ENCODE results near the gene CYB5D1.

Gene CYB5D1

DNA sequence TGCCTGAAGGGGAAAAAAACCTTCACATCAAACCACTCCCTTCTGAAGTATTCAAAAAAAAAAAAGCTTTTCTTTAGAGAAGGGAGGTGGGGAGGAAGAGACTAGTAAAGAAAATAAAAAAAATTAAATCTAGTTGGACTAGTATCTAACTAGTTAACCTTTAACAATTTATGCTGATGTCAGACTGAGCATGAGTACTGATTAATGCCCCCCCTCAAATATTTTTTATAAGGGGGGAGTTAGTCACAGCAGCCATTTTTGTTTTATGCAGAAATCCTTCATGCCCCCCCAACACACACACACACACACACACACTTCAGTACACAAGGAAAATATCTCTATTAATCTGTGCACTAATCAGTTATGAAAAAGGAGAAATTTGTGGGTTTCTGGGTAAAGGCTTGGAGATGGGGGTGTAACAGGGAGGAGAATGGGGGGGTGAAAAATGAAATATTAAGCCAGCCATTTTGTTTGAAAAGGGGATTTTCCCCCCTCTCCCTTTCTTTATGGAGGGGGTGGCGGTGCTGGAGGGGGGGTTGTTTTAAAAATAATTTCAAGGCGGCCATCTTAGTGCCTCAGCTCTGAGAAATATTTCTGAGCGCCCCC lies 26.1 kb downstream of the CYB5D1 start:
- H3K4me1 ChIP-seq = peaks cover 56 to 65% (median 59%) of the 10 kb centered on the region in 10 experiments
- H4K20me1 ChIP-seq = peaks cover 0 to 13% (median 12%) of the 10 kb centered on the region in 11 experiments; a peak in 17 of 22 replicates
- peaks cover 0 to 24% (median 5%) of the 10 kb centered on the region in 11 experiments; a peak in 11 of 22 replicates for H3K36me3 ChIP-seq
- H3K9me3 ChIP-seq (replicated peaks in 1 of 11) = no peaks in the 10 kb centered on the region
- H3K4me2 ChIP-seq = peak overlapping the region; percentile 63 to 95 (median 83)
- H3K9ac ChIP-seq = peak overlapping the region; percentile 75 to 96 (median 81)
- H3K4me3 ChIP-seq = peak overlapping the region; percentile 38 to 97 (median 57)
- no peak for TF ChIP-seq Cebpa-rat (IDR thresholded peaks at IDR 0.05)
- H3K27ac ChIP-seq = peak overlapping the region; percentile 66 to 98 (median 88); a peak in 21 of 22 replicates
- H3K27me3 ChIP-seq = no peaks in the 10 kb centered on the region

DNA sequence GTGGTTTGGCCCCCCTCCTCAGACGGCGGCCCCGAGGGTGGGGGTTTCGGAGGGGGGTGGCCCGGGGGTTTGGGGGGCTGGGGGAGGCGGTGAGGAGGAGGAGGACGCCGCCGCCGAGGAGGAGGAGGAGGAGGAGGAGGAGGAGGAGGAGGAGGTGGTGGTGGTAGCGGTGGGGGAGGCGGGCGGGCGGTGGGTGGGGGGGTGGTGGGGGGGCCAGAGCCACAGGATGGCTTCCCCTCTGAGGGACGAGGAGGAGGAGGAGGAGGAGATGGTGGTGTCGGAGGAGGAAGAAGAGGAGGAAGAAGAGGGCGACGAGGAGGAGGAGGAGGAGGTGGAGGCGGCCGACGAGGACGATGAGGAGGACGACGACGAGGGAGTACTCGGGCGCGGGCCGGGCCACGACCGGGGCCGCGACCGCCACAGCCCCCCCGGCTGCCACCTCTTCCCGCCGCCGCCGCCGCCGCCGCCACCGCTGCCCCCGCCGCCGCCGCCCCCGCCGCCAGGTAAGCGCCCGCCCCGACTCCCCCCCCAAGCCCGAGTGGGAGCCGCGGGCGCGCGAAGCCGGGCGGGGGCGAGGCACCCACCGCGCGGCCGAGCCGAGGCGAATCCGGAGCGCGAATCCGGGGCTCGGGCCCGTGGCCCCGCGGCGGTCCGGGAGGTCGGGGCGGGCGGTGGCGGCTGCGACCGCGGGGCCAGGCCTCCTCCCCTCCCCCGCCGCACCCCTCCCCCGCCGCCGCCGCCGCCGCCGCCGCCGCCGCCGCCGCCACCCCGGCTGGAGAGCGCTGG lies 27.0 kb downstream of the CYB5D1 start:
- H3K9me3 ChIP-seq (replicated peaks in 1 of 11) = no peaks in the 10 kb centered on the region
- H3K4me1 ChIP-seq = peaks cover 59 to 71% (median 62%) of the 10 kb centered on the region in 10 experiments
- H3K4me3 ChIP-seq = peak overlapping the region; percentile 77 to 97 (median 86)
- TF ChIP-seq Cebpa-rat (IDR thresholded peaks at IDR 0.05) = no peak
- peak overlapping the region; percentile 90 to 98 (median 96) for H3K9ac ChIP-seq
- peaks cover 4 to 21% (median 9%) of the 10 kb centered on the region in 11 experiments; a peak in 21 of 22 replicates for H3K36me3 ChIP-seq
- H3K27me3 ChIP-seq = no peaks in the 10 kb centered on the region
- peak overlapping the region; percentile 89 to 98 (median 96) for H3K27ac ChIP-seq
- peak overlapping the region in 1 of 11 experiments; percentile 98; a peak in 4 of 22 replicates for H3K4me2 ChIP-seq
- peaks cover 6 to 22% (median 21%) of the 10 kb centered on the region in 11 experiments; a peak in 20 of 22 replicates for H4K20me1 ChIP-seq

DNA sequence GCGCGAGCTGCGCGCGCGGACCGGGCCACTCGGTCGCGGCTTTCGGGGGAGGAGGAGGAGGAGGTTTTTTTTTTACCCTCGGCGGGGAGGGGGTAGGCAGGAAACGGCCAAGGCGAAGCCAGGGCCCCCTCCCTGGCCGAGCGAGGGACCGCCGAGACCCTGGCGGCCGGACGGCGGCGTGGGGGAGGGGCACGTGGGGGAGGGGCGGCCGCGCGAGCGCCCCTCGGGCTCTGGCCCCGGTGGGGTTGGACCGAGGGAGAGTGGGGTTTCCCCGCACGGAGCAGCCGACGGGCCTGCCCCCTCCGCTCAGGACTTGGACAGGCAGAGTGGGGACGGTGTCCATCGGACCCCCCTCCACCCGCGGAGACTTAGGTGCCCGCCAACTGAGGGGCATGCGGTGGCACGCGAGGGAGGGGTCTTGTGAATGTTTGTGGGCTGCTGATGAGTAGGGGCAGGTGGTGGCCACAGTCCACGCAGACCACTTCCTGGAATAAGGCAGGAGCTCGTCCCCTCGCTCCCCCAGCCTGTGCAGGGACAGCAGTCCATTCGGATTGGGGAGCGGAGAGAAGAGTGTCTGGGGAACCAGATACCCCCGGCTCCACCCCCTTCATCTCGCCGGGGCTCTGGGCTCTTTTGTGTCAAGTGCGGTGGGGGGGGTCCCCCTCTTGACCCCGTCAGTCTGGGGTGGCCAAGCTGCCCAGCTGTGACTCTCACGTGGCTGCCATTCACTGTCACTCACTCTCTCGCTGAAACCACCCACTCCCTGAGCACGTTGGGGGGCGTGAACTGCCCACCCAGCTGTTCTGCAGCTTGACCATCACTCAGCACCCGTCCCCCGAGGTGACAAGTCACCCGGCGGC lies 27.8 kb downstream of the CYB5D1 start:
- peaks cover 56 to 69% (median 60%) of the 10 kb centered on the region in 10 experiments for H3K4me1 ChIP-seq
- no peaks in the 10 kb centered on the region for H3K9me3 ChIP-seq (replicated peaks in 1 of 11)
- H3K4me3 ChIP-seq = peak overlapping the region; percentile 77 to 97 (median 86)
- TF ChIP-seq Cebpa-rat (IDR thresholded peaks at IDR 0.05) = no peak
- H3K9ac ChIP-seq = peak overlapping the region; percentile 90 to 98 (median 96)
- H3K36me3 ChIP-seq = peaks cover 12 to 24% (median 16%) of the 10 kb centered on the region in 11 experiments
- peaks cover 6 to 31% (median 27%) of the 10 kb centered on the region in 11 experiments; a peak in 20 of 22 replicates for H4K20me1 ChIP-seq
- peak overlapping the region; percentile 95 to 100 (median 96) for H3K4me2 ChIP-seq
- H3K27ac ChIP-seq = peak overlapping the region; percentile 89 to 98 (median 96)
- no peaks in the 10 kb centered on the region for H3K27me3 ChIP-seq

DNA sequence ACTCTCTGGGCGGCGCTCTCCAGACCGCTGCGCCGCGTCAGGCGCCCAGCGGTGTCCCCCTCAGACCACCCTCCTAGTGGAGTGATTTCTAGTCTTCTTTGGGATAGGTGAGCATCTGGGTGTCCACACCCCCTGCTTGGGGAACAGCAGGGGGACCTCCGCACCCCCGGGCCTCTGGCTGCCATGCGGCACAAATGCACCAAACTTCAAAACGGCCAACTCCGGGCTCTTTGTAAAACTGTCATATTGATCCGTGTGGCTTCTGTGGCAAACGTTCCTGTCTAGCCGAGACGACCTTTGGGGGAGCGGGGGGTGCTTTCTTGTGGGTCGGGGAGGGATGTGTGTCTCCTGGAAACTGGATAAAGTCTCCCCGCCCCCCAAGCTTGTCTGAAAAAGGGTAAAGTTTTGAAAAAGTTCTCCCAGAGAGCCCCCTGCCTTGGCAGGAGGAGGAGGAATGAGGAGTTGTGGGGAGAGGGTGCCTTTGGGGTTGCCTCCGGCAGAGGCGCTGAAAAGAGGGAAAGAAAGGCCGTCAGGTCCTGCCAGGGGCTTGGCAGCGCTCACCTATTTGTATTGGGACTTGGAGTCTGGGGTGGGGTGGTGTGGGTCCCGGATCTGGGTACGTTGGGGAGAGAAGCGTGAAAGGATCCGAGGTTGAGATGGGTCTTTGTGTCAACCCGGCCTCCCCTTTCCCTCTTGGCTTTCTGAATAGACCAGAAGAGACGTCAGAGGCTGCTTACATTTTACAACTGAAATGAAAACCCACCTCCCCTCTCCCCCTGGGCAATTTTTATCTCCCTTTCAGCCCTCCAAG lies 28.6 kb downstream of the CYB5D1 start:
- Histone ChIP-seq H3K9ac (peak overlapping the region; percentile 90 to 98 (median 96)), H3K9me3 (replicated peaks in 1 of 11) (no peaks in the 10 kb centered on the region), H3K27me3 (no peaks in the 10 kb centered on the region), H4K20me1 (peaks cover 6 to 39% (median 35%) of the 10 kb centered on the region in 11 experiments; a peak in 20 of 22 replicates), H3K4me3 (peak overlapping the region; percentile 77 to 97 (median 86)), H3K4me1 (peaks cover 47 to 60% (median 52%) of the 10 kb centered on the region in 10 experiments), H3K36me3 (peaks cover 20 to 25% (median 21%) of the 10 kb centered on the region in 11 experiments), H3K27ac (peak overlapping the region; percentile 89 to 98 (median 96)), H3K4me2 (peak overlapping the region; percentile 95 to 100 (median 96))
- TF ChIP-seq Cebpa-rat (IDR thresholded peaks at IDR 0.05) = no peak

DNA sequence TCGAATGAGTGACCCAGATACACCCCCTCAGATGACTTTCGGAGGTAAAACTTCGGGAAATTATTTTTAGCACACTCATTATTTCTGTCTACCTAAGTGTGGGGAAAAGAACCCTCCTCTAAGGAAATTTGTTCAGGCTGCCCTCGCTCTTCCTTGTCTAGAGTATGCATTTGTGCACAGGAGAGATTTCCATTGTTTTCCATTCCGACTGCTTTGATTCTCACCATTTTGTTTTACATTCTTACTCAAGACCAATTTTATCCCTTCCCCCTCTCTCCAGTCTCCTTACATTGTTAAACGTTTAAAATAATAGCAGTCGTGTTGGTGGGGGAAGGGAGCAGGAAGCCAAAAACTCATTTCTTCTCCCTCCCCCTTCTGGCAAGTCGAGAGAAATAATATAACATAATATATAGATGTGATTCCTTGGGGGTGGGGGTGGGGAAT lies 29.3 kb downstream of the CYB5D1 start:
- Histone ChIP-seq H4K20me1 (peaks cover 6 to 44% (median 41%) of the 10 kb centered on the region in 11 experiments; a peak in 20 of 22 replicates), H3K36me3 (peaks cover 26 to 32% (median 27%) of the 10 kb centered on the region in 11 experiments), H3K4me1 (peaks cover 41 to 54% (median 46%) of the 10 kb centered on the region in 10 experiments), H3K9ac (peak overlapping the region; percentile 90 to 98 (median 96)), H3K27ac (peak overlapping the region; percentile 89 to 98 (median 96)), H3K4me3 (peak overlapping the region; percentile 77 to 97 (median 86)), H3K4me2 (peak overlapping the region; percentile 95 to 100 (median 96)), H3K9me3 (replicated peaks in 1 of 11) (no peaks in the 10 kb centered on the region), H3K27me3 (no peaks in the 10 kb centered on the region)
- TF ChIP-seq Cebpa-rat (IDR thresholded peaks at IDR 0.05) = no peak

DNA sequence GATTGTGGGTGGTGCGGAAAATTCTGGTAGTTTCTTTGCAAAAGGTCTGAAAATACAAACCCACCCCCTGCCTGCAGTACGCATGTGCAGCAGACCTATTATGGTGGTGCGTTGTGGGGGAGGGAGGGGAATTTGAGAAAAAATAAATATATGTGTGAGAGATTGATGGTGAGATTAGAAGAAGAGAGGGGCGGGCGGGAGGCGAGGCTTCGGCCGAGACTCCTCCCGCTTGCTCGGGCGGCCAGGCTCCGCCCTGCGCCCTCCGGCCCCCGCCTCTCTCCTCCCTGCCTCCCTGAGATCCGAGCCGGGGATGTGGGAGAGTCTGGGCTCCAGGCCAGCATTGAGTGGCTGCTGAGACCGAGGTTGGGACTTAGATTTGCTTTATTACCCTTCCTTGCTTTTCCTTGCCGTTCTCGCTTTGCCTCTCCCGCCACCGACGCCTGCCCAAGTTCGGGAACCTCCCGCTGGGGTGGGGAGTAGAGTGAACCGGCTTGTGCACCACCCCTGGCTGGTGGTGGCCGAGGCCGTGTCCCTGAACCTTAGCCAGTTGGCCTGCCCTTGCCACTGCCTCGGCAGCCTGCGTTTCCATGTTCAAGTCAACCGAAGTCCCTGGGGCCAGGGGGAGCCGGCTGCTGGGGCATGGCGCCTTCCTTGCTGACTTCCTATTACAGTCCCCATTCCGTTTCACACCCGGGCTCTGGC lies 29.8 kb downstream of the CYB5D1 start:
- peaks cover 35 to 48% (median 40%) of the 10 kb centered on the region in 10 experiments for H3K4me1 ChIP-seq
- peak overlapping the region; percentile 90 to 98 (median 96) for H3K9ac ChIP-seq
- H3K4me3 ChIP-seq = peak overlapping the region; percentile 77 to 97 (median 86)
- H3K27me3 ChIP-seq = no peaks in the 10 kb centered on the region
- H3K9me3 ChIP-seq (replicated peaks in 1 of 11) = no peaks in the 10 kb centered on the region
- H4K20me1 ChIP-seq = peaks cover 6 to 49% (median 43%) of the 10 kb centered on the region in 11 experiments; a peak in 20 of 22 replicates
- peak overlapping the region; percentile 95 to 100 (median 96) for H3K4me2 ChIP-seq
- H3K27ac ChIP-seq = peak overlapping the region; percentile 53 to 98 (median 96)
- peaks cover 31 to 37% (median 33%) of the 10 kb centered on the region in 11 experiments for H3K36me3 ChIP-seq
- no peak for TF ChIP-seq Cebpa-rat (IDR thresholded peaks at IDR 0.05)

Data from BLaER1 treated with 17β-estradiol and CSF1 and Interleukin-3, amounts not matched to agents 10 nM and 100 nM (cell line).